ENCODE results near the gene THBS2.
"Not testable (repeated sequence)": the region's sequence is repeated elsewhere in the genome, so short reads cannot be mapped to it uniquely, and the experiment has no call there.

THBS2 gene

GRCh38 chr6:169184419-169184818 is 69.2 kb downstream of the THBS2 start:
- no peak for DNase-seq (ENCODE audit: low read depth)

- DNase-seq (ENCODE audit: low read depth) = no peak
Observed at GRCh38 chr6:169183233-169183632, 70.4 kb downstream of the THBS2 start.

GRCh38 chr6:169179831-169180230 is 73.8 kb downstream of the THBS2 start:
- DNase-seq (ENCODE audit: low read depth) = not testable (repeated sequence)

GRCh38 chr6:169177516-169178166 is 76.0 kb downstream of the THBS2 start:
- DNase-seq (ENCODE audit: low read depth) = peak; percentile 70

GRCh38 chr6:169176361-169176991 is 77.2 kb downstream of the THBS2 start:
- DNase-seq (ENCODE audit: low read depth) = no peak

GRCh38 chr6:169175360-169175887 is 78.2 kb downstream of the THBS2 start:
- DNase-seq (ENCODE audit: low read depth) = no peak

GRCh38 chr6:169174516-169175359 is 78.9 kb downstream of the THBS2 start:
- DNase-seq (ENCODE audit: low read depth) = no peak

- no peak for DNase-seq (ENCODE audit: low read depth)
Observed at GRCh38 chr6:169173532-169174268, 79.9 kb downstream of the THBS2 start.

- DNase-seq (ENCODE audit: low read depth) = no peak
Observed at GRCh38 chr6:169172946-169173345, 80.7 kb downstream of the THBS2 start.

GRCh38 chr6:169172456-169172855 is 81.2 kb downstream of the THBS2 start:
- peak; percentile 93 for DNase-seq (ENCODE audit: low read depth)

GRCh38 chr6:169171951-169172350 is 81.7 kb downstream of the THBS2 start:
- DNase-seq (ENCODE audit: low read depth) = peak; percentile 85

- no peak for DNase-seq (ENCODE audit: low read depth)
Observed at GRCh38 chr6:169171016-169171415, 82.6 kb downstream of the THBS2 start.

- no peak for DNase-seq (ENCODE audit: low read depth)
Observed at GRCh38 chr6:169170583-169170955, 83.1 kb downstream of the THBS2 start.

- no peak for DNase-seq (ENCODE audit: low read depth)
Observed at GRCh38 chr6:169169941-169170582, 83.6 kb downstream of the THBS2 start.

- DNase-seq (ENCODE audit: low read depth) = no peak
Observed at GRCh38 chr6:169169375-169169774, 84.3 kb downstream of the THBS2 start.

- DNase-seq (ENCODE audit: low read depth) = no peak
Observed at GRCh38 chr6:169168706-169169105, 84.9 kb downstream of the THBS2 start.

GRCh38 chr6:169168302-169168630 is 85.4 kb downstream of the THBS2 start:
- DNase-seq (ENCODE audit: low read depth) = no peak

GRCh38 chr6:169167581-169168301 is 85.9 kb downstream of the THBS2 start:
- DNase-seq (ENCODE audit: low read depth) = no peak

- DNase-seq (ENCODE audit: low read depth) = no peak
Observed at GRCh38 chr6:169166896-169167580, 86.6 kb downstream of the THBS2 start.
